RWPE2 (cell line): Measurements from ENCODE around the gene GSS.

Source experiments
- ATAC-seq: fragments of 200-7000 bp; cut with Tn5 transposase; 3 replicates; pipeline ENCODE4 v1.9.1; 2021; ENCODE audit warnings: low read depth
- DNase-seq: peaks from one replicate; pipeline ENCODE4 v3.0.0-alpha.2; 2020; ENCODE audit warnings: low spot score
- H3K27ac ChIP-seq: fragments of 450-650 bp; 2 replicates; pipeline ENCODE4 v1.5.1; 2017; ENCODE audit warnings: mild to moderate bottlenecking; ENCODE audit not compliant: poor library complexity, severe bottlenecking
- H3K27me3 ChIP-seq: fragments of 250-450 bp; sonication (Bioruptor Pico); 2 replicates; pipeline ENCODE4 v1.5.1; 2021; ENCODE audit warnings: mild to moderate bottlenecking, moderate library complexity; ENCODE audit not compliant: insufficient read depth, poor library complexity, severe bottlenecking
- H3K36me3 ChIP-seq: fragments of 250-450 bp; sonication (Bioruptor Pico); 2 replicates; pipeline ENCODE4 v1.5.1; 2020; ENCODE audit warnings: low read depth, mild to moderate bottlenecking, moderate library complexity
- H3K4me1 ChIP-seq: fragments of 250-450 bp; sonication (Bioruptor Pico); 2 replicates; pipeline ENCODE4 v1.5.1; 2021; ENCODE audit warnings: mild to moderate bottlenecking, moderate library complexity; ENCODE audit not compliant: insufficient read depth, poor library complexity, severe bottlenecking
- H3K4me3 ChIP-seq: fragments of 250-450 bp; sonication (Bioruptor Pico); 2 replicates; pipeline ENCODE4 v1.5.1; 2021; ENCODE audit warnings: mild to moderate bottlenecking, moderate library complexity; ENCODE audit not compliant: severe bottlenecking
- H3K9me3 ChIP-seq: fragments of 250-450 bp; sonication (Bioruptor Pico); 2 replicates; pipeline ENCODE4 v1.5.1; 2021; ENCODE audit warnings: mild to moderate bottlenecking, moderate library complexity; ENCODE audit not compliant: severe bottlenecking
- TF ChIP-seq, protein P1 (sequence below): fragments of 450-650 bp; IDR thresholded peaks from one replicate; pipeline ENCODE4 v1.5.1; 2017; ENCODE audit warnings: mild to moderate bottlenecking, moderate library complexity; ENCODE audit not compliant: poor library complexity, severe bottlenecking

GSS gene

GRCh38 chr20:34970846-34971560 is 15.4 kb upstream of the GSS start:
- H3K36me3 ChIP-seq, result no peaks in the 10 kb centered on the region
- H3K27me3 ChIP-seq, result no peaks in the 10 kb centered on the region
- H3K27ac ChIP-seq, result no peak overlapping the region
- peak; percentile 66 for DNase-seq
- H3K4me3 ChIP-seq, result no peak overlapping the region
- no peak for ATAC-seq
- TF ChIP-seq, protein P1, sequence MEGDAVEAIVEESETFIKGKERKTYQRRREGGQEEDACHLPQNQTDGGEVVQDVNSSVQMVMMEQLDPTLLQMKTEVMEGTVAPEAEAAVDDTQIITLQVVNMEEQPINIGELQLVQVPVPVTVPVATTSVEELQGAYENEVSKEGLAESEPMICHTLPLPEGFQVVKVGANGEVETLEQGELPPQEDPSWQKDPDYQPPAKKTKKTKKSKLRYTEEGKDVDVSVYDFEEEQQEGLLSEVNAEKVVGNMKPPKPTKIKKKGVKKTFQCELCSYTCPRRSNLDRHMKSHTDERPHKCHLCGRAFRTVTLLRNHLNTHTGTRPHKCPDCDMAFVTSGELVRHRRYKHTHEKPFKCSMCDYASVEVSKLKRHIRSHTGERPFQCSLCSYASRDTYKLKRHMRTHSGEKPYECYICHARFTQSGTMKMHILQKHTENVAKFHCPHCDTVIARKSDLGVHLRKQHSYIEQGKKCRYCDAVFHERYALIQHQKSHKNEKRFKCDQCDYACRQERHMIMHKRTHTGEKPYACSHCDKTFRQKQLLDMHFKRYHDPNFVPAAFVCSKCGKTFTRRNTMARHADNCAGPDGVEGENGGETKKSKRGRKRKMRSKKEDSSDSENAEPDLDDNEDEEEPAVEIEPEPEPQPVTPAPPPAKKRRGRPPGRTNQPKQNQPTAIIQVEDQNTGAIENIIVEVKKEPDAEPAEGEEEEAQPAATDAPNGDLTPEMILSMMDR, result no peak
- H3K4me1 ChIP-seq, result no peaks in the 10 kb centered on the region
- no peaks in the 10 kb centered on the region for H3K9me3 ChIP-seq

DNA sequence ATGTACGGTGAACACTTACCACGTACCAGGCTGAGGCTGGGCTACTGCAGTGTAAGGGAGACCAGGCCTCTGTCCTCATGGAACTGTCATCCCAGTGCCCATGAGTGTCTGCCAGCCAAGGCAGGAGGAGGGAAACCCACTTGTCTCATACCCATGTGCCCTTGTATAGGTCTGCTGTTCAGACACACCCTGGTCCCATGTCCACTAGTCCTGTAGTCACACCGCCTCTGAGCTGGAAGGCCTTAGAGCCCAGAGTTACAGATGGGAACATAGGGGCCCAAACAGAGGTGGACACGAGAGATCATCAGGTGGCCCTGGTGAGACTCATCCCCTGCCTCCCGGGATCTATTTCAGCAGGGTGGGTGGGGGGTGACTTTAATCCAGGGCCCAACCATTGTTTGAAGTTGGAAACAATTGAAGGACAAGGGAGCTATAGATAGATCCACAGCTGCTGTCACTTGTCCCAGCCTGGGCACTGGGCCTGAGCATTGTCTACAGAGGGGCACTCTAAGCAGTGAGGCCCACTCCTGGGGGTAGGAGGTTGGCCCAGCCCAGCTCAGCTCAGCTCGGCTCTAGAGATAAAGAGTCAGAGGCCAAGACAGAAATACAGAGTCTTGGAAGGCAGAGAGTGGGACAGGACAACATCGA is 14.7 kb upstream of the GSS start:
- Histone ChIP-seq H3K4me1 (no peaks in the 10 kb centered on the region), H3K9me3 (no peaks in the 10 kb centered on the region), H3K4me3 (no peak overlapping the region), H3K36me3 (no peaks in the 10 kb centered on the region), H3K27me3 (no peaks in the 10 kb centered on the region), H3K27ac (no peak overlapping the region)
- ATAC-seq (peak; percentile 17; the same call in 1 of the 3 replicates), DNase-seq (peak; percentile 70)
- TF ChIP-seq, protein P1, result no peak

DNA sequence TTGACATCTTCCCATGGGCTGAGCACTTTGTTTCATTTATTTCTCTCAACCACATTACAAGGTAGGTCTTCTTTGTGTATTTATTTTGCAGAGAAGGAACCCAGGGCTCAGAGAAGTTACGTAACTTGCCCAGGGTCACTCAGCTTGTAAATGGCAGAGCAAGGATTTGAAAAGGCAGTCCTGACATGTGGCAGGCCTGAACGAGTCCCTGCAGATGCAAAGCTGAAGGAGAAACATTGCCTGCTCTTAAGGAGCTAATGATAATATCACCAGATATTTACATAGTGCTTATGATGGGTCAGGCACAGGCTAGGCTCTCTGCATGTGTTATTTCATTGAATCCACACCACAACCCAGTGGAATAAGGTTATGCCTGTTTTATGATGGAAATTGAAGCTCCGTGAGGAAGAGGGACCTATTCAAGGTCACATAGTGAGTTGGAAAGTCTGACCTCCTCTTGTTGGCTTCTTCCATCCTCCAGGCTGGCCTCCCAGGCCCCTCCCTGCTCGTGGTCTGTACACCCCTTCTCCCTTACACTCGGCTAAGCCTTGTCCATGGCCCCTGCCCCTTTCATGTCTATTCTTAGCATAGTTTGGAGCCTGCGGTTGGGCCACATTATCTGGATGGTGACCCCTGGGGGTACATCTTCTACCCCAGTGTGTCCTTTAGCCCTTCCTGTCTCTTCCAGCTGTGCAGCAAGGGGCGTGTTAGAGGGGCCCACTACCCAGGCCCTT is 12.6 kb upstream of the GSS start:
- peak; percentile 70 for DNase-seq
- Histone ChIP-seq H3K27me3 (no peaks in the 10 kb centered on the region), H3K9me3 (no peaks in the 10 kb centered on the region), H3K27ac (no peak overlapping the region), H3K36me3 (no peaks in the 10 kb centered on the region), H3K4me3 (no peak overlapping the region), H3K4me1 (no peaks in the 10 kb centered on the region)
- TF ChIP-seq, protein P1, result no peak
- no peak for ATAC-seq

DNA sequence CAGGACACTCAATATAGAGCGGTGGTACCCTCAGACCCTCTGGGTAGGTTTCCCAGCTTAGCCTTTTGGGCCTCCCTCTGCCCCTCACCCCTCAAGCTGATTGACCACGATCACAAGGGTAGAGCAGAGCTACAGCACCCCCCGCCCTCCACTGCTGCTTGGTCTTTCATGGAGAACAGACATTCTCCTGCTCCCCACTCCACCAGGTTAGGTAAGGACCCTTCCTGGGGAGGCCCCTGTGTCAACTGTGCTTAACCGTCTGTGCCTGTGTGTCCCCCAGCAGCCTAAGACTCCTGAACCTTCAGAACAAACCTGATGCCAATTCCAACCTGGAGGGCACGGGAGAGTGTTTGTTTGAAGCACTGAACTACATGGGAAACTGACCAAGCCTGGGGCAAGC is 11.8 kb upstream of the GSS start:
- ATAC-seq (no peak), DNase-seq (peak; percentile 71)
- H3K4me3 ChIP-seq, result no peak overlapping the region
- no peaks in the 10 kb centered on the region for H3K4me1 ChIP-seq
- H3K9me3 ChIP-seq, result no peaks in the 10 kb centered on the region
- no peaks in the 10 kb centered on the region for H3K36me3 ChIP-seq
- TF ChIP-seq, protein P1, result no peak
- no peaks in the 10 kb centered on the region for H3K27me3 ChIP-seq
- H3K27ac ChIP-seq, result no peak overlapping the region
